HL-60/S4 treated with retinoic acid at 250 ng/mL for 4 days and 3 days (cell line): ENCODE data around the gene BIRC7.

Experiments
- in situ Hi-C: fragments of 300-500 bp; cut with MboI; formaldehyde crosslinking; loops from 2 replicates; pipeline ENCODE4 v1.7.0; 2022; ENCODE audit warnings: low sequenced_read_pairs

BIRC7 gene

DNA sequence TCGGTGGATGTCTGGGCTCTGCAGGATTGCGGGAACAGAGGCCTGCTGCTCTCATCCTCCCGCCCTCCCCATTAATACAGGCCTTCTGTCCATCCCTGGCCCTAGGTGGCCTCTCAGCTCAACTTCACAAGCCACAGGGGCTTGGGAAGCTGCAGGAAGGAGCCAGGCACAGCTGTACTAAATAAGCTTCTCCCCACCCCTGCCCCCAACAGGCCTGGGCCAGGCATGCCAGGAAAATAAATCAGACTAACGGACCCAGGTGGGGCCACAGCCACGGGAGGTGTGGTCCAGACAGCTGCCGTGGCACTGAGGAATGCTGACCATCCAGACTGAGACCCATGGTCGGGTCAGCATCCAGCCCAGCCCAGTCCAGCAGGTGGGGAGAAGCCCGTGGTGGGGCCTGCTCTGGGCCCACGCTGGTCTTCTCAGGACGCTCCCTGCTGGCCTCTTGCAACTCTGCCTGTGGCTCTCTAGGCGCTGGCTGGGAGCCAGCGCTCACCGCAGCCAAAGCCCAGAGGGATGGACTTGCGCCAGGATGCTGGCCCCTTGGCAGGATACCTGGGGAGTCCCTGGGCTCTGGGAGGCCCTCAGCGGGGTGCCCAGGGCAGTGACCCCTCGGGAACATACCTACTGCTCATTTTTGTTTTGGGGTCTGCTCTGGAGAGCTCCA is 11.2 kb upstream of the BIRC7 start:
- in situ Hi-C loops = no loop called here

DNA sequence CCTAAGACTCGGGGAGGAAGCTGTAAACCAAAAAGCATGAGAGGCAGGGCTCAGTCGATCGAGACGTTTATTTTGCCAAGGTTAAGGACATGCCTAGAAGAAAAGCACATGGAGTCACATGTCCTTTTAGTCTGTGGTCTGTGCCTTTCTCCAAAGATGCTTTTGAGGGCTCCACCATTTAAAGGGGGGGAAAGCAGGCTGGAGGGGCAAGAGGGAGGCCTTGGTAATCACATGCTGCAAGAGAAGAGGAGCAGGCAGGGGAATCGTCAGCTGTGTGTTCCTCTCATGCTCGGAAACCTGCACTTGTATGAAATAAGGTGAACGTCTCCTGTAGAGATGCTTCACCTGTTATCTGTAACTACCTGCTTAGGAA is 10.6 kb upstream of the BIRC7 start:
- in situ Hi-C loops = no loop called here

DNA sequence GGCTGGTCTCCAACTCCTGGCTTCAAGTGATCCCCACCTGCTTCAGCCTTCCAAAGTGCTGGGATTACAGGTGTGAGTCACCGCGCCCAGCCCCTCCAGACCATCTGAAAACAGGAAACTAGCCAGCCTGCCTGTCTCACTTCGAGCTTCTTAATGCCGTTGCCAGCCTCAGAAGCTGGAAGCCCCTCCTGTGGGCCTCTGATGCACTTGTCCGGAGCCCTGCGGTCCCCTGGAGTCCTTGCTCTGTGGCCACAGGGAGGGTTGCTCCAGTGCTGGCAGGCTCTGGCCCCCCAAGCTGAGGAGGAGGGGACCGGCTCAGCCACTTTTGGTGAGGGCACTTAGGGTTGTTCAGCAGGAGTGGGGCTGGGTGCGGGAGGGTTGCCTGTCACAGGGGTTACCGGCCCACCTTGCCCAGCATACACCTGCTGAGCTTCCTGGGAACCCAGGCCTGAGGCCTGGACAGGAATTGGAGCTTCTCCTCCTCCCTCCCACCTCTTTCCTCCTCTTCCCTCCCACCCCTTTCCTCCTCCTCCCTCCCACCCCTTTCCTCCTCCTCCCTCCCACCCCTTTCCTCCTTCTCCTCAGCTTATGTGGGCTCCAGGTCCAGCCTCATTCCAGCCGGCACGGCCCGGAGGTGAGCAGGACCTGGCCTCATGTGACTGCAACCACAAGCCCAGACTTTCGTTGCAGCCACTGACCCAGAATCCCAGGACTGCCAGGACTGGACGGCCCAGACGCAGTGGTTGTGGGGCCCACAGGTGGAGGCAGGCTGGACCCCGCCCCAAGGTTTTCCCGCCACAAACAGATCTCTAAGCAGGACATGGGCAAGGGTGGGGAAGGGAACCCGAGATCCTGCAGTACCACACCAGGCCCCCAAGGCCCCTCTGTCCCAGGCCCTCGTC is 9.4 kb upstream of the BIRC7 start:
- in situ Hi-C loops = no loop called here

DNA sequence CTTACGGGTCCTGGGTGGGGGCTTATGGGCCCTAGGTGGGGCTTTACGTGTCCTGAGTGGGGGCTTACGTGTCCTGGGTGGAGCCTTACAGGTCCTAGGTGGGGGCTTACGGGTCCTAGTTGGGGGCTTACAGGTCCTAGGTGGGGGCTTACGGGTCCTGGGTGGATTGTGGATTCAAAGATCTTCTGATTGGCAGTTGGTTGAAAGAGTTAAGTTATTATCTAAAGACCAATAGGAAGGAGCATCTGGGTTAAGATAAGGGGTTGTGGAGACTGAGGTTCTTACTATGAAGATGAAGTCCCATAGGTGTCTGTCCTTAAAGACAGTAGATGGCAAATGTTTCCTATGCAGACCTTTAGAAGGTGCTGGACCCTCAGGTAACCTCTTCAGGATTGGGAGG is 8.4 kb upstream of the BIRC7 start:
- in situ Hi-C loops = no loop called here

DNA sequence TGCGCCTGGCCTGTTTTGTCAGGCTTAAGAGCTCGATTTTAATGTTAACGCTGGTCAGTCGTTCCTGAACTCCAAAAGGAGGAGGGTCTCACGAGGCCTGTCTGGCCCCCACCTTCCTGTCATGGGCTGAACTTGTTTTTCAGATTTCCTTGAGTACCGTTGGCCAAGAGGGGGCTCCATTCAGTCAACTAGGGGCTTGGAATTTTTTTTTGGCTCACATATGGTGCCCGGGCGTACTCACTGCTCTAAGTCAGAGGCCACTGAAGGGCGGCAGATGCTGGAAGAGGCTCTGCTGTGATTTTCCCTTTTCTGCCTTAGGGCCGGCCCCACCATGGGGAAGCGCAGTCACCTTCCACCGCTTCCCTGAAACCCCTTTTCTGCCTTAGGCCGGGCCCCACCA is 6.9 kb upstream of the BIRC7 start:
- in situ Hi-C loops = no loop called here

DNA sequence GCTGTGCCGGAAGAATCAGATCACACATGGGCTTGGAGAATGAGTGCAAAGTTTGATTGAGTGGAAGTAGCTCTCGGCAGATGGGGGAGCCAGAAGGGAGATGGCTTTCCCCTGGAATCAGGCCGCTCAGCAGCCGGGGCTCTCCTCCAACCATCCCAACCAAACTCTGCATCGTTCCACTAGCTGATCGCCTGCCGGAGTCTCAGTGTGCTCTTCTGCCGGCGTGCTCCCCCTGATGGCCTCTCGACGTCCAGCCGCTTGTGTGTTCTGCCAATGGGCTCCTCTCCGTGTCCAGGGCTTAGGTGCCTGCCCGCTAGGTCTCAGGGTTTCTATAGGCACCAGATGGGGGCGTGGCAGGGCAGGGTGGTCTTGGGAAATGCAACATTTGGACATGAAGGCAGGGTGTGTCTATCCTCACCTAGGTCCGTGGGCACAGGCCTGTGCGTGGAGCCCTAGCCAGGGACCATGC is 4.9 kb upstream of the BIRC7 start:
- in situ Hi-C loops = no loop called here

DNA sequence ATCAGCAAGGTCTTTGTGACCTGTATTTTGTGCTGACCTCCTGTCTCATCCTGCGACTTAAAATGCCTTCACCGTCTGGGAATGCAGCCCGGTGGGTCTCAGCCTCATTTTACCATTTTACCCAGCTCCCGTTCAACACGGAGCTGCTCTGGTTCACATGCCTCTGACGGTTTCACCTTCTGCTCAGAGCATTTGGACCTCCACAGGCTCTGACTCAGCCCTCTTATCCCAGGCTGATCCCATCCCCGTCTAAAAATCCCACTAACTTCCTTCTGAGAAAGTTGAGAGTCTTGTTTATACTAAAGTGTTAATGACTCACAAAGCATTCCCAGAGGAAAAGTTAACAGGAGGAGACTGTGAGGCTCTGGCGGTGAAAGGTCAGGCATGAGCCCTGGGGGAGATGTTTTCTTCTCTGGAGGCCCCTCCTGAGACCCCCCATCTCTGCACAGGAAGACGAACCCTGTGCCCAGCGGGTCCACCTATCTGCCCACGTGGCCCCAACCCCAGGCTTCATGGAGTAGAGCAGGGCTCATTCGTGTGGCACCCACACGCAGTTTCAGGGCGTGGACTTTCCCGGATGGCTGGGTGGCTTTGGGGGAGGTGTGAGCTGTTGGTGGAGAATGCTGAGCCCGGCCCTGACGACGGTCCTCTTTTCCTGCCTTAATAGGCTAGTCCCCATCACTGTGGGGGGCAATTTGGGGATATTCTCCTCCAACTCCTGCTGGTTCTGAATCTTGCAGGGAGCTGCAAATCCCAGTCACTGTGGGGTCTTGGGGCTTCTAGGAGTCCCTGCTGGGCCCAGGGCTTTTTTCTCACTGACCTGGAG is 3.3 kb upstream of the BIRC7 start:
- in situ Hi-C loops = no loop called here

DNA sequence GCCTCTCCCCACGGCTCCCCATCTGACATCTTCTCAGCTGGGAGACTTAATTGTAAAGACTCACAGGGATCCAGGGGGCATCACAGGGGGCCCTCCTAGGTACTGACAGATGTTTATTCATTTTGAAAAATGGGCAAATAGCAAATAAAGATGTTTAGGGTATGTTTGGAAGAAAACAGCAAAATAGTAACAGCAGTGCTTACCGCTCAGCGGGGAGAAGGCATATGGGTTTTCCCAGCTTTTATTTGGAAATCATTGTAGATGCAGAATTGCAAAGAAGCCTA is 2.7 kb upstream of the BIRC7 start:
- in situ Hi-C loops = no loop called here

DNA sequence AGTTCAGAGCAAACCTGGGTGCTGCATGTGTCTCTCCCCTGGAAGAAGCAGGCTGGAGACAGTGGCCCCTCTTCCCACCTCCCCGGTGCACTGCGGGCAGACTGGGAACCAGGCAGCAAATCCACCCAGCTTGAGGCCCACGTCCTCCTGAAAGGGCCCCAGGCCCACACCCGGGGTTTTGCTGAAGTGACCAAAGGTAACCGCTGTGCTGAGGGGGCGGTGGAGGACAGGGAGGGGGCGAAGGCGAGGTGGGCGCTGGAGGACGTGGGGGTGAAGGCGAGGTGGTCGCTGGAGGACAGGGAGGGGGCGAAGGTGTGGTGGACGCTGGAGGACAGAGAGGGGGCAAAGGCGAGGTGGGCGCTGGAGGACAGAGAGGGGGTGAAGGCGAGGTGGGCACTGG is 1.8 kb upstream of the BIRC7 start:
- in situ Hi-C loops = no loop called here

DNA sequence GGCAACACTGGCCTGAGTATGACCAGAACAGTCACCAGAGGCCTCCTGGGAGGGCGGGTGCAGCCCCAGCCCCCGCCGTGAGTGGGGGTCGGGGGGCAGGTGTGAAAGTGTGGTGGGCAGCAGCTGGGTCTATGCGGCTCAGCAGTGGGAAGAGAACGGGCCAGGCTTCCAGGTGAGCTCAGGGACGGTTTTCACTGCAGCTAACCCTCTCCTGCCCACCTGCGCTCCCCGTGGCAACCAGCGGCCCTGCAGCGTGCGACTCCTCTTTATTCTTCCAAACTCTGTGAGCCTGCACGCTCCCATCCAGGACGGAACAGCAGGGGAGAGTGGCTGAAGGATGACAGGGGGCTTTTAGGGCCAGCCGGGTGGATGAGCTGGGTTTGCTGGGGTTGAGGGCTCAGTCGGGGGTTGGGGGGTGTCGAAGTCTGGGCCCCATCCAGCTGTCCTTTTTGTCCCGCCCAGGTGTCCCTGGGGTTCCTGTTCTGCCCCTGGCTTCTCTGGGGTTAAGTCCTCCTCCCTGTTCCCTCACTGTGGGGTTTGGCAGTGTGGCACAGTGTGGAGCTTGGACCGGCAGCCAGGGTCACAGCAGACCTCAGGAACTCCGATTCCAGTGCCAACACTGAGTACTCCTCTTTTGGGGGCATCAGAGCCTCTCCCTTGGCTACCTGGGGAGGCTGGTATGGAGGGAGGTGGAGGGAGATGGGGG is 859 bp upstream of the BIRC7 start:
- in situ Hi-C loops = no loop called here

DNA sequence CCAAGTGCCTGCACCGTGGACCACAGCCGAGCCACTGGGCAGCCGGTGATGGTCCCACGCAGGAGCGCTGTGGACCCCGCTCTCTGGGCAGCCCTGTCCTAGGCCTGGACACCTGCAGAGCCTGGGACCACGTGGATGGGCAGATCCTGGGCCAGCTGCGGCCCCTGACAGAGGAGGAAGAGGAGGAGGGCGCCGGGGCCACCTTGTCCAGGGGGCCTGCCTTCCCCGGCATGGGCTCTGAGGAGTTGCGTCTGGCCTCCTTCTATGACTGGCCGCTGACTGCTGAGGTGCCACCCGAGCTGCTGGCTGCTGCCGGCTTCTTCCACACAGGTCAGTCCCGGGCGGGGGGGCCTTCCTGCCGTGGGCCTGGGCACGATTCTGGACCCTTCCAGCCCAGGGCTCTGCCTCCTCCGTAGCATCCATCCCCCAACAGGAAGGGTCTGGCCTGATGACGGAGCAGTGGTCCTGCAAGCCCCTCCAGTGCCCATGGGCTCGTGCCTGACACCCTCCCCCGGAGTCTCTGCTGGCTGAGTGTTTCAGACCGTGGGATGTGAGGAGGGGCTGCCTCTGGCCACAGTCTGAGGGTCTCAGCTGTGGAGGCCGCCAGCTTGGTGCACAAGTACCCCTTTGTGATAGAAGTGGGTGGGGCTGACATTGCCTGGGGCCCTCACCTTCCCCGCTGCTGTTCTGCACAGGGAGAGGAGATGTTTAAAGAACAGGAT is 572 bp downstream of the BIRC7 start:
- in situ Hi-C loops = no loop called here

DNA sequence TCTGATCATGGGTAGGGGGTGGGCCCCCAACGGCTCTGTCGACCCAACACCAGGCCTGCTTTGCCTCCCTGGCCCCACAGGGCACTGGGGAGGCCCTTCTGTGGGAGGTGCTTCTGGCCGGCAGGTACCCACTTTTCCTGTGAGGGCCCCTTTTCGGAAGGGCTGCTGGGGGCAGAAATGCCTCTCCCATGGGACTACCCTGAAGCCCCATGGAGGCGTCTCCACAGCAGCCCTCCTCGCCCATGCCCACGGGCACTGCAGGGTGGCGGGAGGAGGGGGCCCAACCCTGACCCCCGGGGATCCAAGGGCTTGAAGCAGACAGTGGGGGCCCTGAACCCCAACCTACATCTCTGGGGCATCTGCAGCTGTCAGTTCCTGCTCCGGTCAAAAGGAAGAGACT is 2.3 kb downstream of the BIRC7 start:
- in situ Hi-C loops = no loop called here

DNA sequence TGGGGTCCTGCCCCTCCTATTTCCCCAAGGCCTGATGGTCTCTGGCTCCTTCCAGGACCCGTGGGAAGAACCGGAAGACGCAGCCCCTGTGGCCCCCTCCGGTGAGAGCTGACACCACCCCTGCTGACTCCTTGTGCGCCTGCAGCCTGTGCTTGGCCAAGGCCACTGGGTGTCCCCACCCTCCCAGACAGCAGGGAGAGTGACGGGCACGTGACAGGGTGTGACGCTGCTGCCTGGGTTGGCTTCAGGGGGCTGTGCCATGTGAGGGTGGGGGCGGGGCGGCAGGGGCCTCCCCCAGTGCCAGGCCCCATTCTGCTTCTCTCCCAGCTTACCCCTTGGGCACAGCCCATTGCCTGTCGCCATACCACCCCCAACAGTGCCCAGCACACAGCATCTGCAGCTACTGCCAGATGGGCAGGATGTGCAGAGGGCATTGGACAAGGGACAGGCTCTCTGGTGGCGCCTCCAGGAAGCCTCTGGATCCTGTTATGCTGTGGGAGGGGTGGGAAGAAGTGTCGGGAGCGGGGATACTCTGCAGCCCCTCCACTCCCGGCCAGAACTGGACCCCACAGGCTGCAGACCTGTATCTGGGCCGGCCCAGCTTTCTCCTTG is 2.9 kb downstream of the BIRC7 start:
- in situ Hi-C loops = no loop called here

DNA sequence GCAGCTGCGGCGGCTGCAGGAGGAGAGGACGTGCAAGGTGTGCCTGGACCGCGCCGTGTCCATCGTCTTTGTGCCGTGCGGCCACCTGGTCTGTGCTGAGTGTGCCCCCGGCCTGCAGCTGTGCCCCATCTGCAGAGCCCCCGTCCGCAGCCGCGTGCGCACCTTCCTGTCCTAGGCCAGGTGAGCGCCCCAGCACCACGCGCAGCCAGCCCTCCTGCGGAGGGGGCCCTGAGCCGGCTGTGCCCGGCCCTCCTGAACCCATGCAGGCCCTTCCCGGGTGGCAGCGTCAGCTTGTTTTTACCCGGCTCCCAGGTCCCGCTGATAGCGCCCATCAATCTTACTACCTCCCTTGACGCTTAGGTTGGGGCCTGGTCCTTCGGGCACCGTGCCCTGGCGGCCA is 3.7 kb downstream of the BIRC7 start:
- in situ Hi-C loops = no loop called here

DNA sequence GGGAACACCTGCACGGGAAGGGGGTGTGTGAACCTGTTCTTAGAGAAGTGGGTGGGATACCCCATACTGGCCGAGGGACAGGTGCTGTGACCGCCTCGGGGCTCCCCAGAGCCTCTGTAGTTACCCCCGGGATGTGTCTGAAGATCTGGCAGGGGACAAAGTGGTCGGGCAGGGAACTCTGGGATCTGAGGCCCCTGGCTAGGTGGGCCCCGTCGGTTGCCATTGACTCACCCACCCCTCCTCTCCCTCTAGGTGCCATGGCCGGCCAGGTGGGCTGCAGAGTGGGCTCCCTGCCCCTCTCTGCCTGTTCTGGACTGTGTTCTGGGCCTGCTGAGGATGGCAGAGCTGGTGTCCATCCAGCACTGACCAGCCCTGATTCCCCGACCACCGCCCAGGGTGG is 4.3 kb downstream of the BIRC7 start:
- in situ Hi-C loops = no loop called here

DNA sequence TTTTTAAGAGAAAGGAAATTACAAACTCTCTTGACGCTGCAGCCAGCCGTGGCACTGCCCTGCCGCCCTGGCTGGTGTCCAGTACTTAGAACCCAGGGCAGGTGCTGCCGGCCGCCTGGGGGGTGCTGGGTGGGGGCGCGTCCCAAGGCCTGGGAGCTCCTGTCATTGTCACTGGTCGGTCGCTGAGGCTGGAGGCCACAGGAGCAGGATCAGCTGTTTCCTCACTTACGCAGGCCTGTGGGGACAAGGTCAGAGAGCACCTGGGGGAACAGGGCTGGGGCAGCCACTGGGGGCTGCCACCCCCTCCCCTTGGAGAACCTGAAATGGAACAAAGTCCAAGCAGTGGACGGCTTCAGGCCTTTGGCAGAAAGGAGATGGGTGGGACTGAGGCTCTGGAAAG is 5.6 kb downstream of the BIRC7 start:
- in situ Hi-C loops = no loop called here

DNA sequence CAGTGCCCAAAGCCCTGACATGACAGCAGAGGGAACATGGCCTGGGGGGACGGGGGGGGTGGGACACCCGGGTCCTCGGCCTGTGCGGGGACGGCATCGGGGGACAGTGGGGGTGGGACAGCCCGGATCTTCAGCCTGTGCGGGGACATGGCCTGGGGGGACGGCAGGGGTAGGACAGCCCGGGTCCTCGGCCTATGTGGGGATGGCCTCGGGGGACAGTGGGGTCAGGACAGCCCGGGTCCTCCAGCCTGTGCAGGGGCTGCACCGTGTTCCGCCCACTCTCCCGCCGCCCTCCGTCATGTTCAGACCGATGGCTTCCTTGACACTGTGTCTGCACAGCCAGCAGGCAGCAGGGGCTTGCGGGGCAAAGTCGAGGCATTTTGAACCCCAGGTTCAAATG is 7.0 kb downstream of the BIRC7 start:
- in situ Hi-C loops = no loop called here

DNA sequence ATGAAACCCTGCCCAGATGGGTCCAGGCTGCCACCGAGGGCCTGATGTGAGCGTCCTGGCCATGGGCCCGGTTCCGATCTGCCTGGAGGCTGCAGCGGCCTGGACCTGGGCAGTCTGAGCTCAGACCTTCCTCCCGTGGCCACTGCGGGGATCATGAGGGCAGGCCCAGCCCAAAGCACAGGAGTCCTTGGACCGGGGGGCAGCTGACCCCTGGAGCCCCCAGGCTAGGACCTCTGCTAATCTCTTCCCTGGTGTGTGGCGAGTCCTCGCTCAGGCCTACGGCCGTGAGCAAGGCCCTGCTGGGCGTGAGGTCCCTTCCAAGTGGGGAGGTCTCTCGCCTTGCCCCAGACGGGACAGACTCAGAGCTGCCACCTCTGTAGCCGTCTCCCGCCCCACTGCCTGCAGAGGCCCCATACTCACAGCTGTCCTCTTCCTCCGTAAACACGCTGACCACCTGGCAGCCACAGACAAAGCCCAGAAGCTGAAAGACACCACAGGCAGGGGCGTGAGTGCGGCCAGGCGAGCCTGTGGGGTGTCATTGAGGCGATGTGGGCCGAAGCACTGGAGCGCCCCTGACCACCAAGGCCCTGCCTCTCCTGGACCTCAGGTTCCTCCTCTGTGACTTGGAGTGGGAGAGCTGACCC is 8.0 kb downstream of the BIRC7 start:
- in situ Hi-C loops = no loop called here

DNA sequence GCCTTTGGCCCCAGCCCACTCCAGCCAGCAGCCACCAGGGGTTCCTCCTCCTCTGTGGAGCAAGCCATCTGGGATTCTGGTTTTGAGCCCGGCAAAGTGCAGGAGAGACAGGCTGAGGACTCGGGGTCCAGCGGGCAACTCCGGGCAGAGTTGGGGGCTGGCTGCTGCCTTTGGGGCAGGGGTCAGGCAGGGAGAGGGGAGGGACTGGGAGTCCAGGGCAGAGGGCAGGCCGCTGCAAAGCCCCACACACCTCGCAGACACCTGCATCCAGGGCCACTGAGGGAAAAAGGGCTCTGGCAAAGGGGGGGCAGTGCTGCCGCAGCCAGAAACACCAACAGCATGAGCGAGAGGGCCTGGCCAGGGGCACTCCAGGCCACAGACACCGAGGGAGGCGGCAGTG is 8.8 kb downstream of the BIRC7 start:
- in situ Hi-C loops = no loop called here
